HG03175 (cell line): ENCODE data around the gene TAS2R38.
"Not testable (repeated sequence)": the region's sequence is repeated elsewhere in the genome, so short reads cannot be mapped to it uniquely, and the experiment has no call there.

ENCODE experiments used
- ATAC-seq: cut with Tn5 transposase; IDR thresholded peaks from one replicate; pipeline ENCODE4 v1.9.1; 2021; ENCODE audit warnings: mild to moderate bottlenecking, moderate library complexity; ENCODE audit not compliant: unreplicated experiment

The TAS2R38 gene

DNA sequence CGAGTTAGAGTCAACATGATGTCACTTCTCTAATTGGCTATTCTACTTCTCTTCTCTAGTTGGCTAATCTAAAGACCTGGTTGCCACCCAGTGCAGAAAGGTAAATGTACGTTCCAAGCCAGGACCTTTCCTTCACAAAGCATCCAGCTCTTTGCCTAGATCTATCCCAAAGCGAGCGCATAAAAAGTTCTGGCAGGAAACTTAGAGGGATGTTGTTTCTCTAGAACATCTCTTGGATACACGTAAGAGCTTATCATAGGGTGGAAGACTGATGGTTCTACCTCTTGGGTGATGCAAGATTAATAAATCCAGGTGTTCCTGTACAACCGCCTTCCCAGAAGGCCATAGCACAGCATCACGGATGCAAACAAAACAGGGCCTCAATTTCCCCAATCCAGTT is at the start of gene TAS2R38:
Gene TAS2R38 (minus strand): TSS at position 101 of the 400 bp plus-strand sequence. CDS start 84 bp downstream, at position 17.
- no peak for ATAC-seq

DNA sequence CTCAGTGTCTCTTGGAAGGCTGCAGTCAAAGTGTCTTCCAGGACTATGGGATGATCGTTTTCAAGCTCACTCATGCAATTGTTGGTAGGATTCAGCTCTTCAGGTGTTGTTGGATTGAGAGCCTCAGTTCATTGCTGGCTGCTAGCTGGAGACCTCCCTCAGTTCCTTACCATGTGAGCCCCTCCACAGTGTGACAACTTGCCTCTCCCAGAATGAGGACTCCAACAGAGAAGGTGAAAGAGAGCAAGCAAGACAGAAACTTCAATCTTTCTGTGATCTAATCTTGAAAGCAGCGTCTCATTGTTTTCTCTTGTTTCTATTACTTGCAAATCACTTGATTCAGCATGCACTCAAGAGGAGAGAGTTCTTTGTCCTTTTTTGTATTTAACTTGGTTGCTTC is 44.6 kb upstream of the TAS2R38 start:
- ATAC-seq, result no peak

DNA sequence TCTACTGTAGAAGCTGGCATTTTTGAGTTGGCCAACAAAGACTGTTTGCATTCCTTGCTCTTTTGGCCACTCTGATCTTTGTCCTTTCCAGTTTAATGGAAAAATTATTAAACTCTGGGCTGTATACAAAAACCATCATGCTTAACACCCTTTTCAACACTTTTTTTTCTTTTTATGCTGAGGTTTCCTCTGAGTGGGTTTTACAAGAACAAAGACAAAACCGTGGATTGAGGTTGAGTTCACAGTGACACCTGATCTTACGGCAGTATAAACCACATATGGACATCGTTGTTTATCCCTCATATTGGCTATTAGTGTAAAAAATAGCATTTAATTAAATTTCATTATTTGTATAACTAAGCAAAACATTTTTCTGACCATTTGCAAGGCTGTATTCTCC is 43.9 kb upstream of the TAS2R38 start:
- no peak for ATAC-seq

DNA sequence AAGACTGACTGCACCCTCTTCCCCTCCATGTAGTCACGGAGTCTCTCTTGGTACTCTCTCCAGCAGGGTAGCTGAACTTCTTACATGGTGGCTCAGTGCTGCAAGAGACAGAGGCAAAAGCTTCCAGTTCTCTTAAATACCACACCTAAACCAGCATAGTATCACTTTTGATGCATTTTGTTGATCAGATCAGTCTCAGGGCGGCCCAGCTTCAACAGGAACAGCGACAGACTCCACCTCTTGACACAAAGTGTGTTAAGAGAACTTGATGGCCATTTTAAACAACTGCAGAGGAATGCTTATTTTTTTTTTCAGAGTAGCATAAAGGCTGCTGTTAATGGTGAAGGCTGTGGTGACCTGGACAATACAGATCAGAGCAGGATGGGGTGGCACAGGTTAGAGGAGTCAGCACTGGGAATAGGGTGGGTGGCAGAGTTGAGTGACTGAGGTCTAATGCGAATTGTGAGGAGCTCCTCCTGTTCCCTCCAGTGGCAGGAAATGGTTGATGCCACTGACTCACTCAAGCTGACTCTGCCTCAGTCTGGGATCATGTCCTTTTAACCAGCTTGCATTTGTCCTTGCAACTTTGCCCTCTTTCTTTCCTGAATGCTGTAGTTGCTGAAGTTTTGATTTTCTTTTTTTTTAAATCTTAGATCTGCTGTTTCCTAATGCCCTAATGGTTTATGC is 39.4 kb upstream of the TAS2R38 start:
- ATAC-seq, result no peak

DNA sequence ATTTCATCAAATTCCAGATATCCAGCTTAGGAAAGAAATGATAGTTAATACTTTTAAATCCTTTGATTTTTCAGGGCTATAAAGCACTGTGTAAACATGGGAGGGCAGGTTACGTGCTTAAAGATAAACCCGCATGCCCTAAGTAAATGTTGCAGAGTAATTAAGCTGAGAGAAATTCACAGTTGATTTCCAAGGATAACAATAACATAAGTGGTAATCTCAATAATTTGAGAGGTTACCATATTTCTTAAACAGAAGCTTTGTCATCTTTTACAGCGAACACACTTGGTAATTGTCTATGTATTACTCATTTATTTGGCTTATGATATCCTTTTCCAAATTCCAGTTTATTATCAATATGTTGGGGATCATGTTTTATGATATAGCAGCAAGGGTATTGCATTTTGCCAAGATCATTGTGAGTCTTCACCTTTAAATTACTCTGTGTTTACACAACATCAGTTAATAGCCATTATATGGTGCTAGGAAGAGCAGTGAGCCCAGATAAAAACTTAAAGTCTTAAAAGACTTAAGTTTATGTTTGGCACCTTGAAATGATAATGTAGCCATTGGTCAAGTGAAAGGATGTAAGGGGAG is 37.5 kb upstream of the TAS2R38 start:
- ATAC-seq, result no peak

DNA sequence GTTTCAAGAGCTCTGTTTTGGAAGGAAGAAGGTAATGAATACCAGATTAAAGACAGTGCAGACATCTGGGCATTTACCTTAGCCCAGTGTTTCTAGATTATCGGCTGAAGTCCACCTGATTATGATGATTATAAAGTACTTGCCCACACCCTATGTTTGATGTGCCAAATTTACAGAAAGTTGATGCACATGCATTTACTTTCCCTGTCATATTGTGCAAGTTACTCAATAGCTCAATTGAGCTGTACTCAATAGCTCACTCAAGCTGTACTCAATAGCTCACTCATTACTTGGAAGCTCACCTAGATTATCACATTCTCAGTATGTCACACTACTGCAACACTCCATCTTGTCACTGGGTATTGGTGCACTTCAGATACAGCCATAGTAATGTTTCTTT is 35.6 kb upstream of the TAS2R38 start:
- ATAC-seq, result no peak

DNA sequence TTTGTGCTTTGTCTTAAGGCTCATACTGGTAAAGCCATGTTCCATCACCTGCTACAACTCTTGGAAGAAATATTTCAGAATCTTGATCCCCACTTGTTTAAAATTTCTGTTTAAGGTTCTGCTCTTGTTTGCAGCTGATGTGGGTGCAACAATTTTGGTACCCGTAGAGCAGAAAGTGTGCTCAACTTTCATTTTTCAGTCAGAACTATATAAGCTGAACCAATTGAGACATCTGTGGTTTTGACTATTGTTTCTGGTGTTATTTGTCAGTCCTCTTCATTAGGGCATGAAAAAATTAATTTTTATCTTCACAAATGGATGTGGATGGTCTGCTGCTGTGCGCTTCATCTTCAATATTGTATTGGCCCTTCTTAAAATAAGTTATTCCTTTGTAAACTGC is 33.0 kb upstream of the TAS2R38 start:
- no peak for ATAC-seq

DNA sequence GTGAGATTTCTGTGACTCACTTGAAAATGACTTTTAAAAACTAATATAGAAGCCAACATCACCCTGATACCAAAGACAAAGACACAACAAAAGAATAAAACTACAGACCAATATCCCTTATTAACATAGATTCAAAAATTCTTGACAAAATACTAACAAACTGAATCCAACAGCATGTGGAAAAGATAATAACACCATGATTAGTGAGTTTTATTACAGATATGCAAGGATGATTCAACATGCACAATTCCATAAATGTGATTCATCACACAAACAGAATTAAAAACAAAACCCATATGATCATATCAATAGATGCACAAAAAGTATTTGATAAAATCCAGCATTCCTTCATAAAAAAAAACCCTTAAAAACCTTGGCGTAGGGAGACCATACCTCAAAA is 28.6 kb upstream of the TAS2R38 start:
- no peak for ATAC-seq

DNA sequence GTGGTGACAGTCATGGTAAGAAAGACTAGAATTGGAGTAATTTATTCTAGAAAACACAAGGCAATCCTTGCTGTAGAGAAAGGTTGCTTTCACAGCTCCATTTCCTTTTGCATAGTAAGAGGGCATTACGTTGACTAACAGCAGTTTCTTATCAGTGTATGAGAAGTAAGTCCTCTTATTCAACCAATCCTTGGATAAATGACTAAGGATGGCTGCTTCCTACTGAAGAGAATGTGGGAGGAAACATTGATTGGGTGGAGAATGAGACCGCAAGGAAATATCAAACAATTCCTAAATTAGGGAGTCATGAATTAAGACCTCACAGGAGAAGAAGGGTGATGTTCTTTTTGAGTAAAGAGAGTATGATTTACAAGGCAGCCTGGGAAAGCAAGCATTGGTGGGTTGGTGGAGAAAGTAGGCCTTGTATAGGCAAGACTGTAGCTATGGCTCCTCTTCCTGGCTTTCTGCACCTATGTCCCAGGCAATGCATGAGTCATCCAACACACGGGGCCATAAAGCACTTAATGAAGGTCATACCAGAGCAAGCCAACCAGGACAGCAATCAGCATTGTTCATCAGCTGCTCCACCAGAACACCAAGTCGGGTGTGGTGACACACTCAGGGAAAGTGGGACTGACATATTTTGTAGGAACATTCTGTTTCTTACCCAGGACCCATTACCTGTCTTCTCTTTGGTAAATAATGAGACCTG is 27.7 kb upstream of the TAS2R38 start:
- no peak for ATAC-seq

DNA sequence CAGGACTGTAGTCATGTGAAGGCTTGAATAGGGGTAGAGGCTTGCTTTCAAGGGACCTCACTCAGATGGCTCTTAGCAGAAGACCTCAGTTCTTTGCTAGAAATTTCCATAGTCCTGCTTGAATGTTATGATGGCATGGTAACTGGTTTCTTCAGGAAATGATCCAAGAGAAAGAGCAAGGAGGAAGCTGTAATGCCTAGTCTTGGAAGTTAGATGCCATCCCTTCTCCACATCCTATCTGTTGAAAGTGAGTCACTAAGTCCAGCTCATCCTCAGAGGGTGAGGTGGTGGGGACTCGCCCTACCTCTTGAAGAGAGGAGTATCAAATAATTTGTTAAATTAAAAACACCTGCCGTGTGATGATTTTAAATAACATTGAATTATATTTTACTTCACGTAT is 26.7 kb upstream of the TAS2R38 start:
- ATAC-seq, result no peak

DNA sequence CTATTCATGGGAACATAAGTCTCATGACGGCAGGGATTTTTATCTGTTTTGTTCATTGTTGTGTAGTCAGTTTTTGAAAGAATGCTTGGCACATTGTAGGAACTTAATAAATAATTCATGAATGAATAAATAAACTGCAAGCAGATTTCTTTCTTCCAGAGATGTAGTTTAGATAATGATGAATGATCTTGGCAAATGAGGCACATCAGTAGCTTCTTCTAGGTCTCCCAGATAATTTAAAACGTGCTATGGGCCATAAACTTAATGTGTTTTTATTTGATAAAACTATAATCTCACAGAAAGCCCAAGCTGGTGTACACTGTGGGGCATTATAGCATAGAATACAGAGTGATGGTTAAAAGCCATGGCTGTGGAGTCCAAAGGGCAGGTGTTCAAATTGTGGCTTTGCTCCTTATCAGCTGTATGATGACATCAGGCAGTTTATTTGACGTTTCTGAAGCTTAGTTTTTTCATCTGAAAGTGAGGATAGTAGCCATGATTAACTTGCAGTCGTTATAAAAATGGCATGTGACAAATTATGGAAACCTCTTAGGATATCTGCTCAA is 25.6 kb upstream of the TAS2R38 start:
- no peak for ATAC-seq

DNA sequence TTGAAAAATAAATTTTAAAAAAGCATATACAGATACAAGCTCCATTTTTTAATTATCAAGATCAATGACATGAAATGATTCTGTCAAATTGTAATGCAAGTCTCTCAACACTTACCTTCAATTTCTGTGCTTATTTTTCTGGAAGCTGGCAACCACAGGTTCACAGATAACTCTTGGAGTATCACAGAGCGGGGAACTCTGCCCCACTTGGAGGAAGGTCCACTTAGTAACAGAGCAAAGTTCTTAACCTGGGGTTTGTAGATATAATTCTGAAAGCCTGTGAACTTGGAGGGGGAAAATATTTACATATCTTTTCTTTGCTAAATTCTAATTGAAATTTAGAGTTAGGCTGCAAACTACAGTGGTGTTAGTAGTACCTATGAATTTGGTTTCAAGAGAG is 19.8 kb upstream of the TAS2R38 start:
- no peak for ATAC-seq

DNA sequence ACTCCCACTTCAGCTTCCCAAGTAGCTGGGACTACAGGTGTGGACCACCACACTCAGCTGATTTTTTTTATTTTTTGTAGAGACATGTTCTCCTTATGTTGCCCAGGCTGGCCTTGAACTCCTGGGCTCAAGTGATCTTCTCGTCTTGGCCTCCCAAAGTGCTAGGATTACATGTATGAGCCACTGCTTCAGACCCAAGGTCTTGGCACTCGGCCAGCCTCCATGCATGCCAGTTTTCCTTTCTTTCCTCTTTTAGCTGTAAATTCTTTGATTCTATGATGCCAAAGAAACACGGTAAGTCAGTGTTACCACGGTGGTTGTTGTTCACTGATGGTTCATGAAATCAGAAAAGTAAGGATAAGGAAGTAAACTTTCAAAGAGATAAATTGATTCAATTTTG is 19.1 kb upstream of the TAS2R38 start:
- ATAC-seq, result no peak

DNA sequence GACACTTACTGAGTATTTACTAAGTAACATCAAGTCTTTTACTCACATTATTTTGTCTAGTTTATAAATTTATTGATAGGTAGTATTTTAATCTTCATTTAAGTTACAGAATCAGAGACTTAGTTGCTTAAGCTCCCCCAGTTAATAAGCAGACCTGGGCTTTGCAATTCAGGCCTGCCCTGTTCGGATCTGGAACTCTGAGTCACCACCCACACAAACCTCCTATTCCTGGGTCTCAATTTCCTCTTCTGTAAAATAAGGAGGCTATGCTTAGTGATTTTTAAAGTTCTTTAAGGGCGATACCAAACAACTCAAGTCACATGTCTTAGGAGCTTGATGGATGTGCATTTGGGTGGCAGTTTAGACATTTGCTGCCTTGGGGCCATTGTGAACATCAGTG is 18.6 kb upstream of the TAS2R38 start:
- no peak for ATAC-seq

DNA sequence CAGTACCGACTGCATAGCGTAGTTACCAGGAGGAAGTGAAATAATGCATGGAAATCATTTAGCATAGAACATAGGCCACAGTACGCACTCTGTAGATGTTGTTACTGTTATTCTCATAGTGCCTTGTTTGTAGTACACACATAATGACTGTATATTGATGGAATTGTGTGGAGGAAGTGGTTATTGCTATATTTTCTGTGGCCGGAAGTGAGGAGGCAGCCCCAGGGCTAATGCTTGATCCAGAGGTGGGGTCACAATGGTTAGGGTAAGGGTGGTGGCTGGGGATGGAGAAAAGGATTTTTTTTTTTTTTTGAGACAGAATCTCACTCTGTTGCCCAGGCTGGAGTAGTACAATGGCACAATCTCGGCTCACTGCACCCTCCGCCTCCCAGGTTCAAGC is 17.6 kb upstream of the TAS2R38 start:
- ATAC-seq, result no peak

DNA sequence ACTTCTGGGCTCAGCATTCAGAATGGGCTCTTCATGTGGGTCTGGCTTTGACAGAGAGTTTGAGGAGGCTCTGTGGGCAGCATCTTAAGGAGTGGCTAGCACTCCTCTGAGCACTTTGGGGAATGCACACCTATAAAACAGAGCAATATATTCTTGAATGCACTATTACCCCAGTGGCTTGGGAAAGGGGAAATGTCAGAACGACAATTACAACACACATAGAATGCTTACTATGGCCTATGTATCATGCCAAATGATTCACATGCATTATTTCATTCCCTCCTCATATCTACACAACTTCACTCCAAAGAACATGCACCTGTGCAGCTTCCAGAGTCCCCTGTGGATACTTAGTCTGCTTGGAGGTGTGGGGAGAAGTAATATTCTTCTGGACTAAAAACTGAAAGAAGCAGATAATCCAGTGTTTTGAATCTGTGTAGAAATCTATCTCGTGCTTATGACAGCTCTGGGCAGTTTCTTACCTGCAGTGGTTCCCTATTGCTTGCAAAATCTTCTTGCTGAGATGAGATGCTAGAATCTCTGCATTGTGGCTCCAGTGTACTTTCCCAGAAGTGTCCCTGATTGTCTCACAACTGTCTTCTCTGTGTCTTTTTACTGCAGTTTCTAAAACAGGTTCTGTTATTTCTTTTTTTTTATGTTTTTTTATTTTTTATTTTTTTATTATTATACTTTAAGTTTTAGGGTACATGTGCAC is 16.6 kb upstream of the TAS2R38 start:
- ATAC-seq, result no peak

DNA sequence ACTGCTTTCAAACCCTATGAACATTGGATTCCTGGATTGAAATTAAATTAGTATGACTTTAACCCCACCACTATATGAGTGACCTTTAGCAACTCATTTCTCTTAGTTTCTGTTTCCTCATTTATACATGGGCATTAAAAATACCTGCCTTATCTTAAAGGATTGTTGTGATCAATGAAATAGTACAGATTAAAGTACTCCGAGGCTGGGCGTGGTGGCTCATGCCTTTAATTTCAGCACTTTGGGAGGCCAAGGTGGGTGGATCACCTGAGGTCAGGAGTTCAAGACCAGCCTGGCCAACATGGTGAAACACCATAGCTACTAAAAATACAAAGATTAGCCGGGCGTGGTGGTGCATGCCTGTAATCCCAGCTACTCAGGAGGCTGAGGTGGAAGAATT is 14.2 kb upstream of the TAS2R38 start:
- ATAC-seq, result not testable (repeated sequence)

DNA sequence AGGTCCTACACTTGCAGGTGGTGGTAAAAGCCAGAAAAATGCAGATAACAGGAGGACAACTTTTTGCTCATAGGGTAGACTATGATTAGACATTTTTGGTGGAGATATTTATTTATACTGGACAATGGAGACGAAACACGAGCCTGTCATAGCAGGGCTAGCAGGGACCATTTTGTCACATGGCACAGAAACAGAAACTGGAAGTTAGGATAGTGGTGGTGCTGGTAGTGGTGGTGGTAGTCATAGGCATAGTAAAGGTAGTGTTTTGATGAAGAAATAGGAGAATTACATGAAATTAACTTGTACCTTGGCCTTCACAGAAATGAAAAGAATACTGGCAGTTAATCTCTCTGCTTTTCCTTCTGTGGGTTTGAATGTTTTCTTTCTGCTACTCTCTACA is 13.3 kb upstream of the TAS2R38 start:
- ATAC-seq, result no peak

DNA sequence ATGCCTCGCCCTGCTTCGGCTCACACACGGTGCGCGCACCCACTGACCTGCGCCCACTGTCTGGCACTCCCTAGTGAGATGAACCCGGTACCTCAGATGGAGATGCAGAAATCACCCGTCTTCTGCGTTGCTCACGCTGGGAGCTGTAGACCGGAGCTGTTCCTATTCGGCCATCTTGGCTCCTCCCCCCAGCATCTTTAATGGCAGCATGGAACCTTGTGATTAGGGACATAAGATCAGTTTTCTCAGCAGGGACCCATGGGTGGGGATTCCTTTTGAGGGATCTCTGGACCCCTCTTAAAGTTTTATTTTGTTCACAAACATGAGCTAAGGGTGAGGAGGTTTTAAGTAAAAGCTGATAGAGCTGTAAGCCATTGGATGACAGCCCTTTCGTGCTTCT is 12.4 kb upstream of the TAS2R38 start:
- ATAC-seq, result not testable (repeated sequence)

DNA sequence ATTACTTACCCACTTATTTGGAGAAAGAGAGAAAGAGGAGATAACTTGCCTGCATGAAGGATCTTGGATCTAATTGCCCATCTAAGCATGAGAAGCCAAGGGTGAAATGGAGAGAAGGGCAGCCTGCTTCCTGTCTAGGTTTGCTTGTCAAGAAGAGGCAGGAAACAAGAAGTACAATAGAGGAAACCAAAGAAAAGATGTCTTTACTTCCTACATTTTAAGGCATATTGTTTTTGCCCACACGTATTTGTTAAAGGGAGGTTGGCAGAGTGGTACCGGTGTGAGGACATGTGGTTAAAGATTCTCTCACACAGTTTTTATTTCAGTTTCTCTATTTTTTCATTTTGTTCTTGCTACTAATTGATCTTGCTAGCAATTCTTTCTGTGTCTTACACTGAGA is 6.0 kb upstream of the TAS2R38 start:
- ATAC-seq, result no peak

DNA sequence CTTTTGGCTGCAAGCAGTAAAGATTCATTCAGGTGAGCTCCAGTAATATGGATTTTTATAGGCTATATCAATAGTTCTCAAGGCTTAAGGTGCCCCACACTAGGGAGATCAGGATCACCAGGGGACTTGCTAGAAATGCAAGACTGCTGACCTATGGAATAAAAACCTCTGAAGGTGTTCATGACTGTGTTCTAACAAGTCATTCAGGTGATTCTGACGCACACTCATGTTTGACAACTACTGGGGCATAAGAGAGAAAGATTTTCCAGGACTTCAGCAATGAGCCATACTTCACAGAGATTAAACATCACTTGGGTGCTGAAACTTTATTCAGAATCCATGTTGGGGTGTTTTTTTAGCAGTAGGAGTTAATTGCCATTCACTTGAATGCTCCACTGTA is 4.8 kb upstream of the TAS2R38 start:
- ATAC-seq, result no peak
